HG03575 (cell line): ENCODE data around the gene TM9SF1.
"Not testable (repeated sequence)": the region's sequence is repeated elsewhere in the genome, so short reads cannot be mapped to it uniquely, and the experiment has no call there.

Source experiments
- ATAC-seq: cut with Tn5 transposase; IDR thresholded peaks from one replicate; pipeline ENCODE4 v1.9.1; 2021; ENCODE audit not compliant: unreplicated experiment, insufficient number of reproducible peaks, low FRiP score; ENCODE audit errors: extremely low read depth

The TM9SF1 gene

DNA sequence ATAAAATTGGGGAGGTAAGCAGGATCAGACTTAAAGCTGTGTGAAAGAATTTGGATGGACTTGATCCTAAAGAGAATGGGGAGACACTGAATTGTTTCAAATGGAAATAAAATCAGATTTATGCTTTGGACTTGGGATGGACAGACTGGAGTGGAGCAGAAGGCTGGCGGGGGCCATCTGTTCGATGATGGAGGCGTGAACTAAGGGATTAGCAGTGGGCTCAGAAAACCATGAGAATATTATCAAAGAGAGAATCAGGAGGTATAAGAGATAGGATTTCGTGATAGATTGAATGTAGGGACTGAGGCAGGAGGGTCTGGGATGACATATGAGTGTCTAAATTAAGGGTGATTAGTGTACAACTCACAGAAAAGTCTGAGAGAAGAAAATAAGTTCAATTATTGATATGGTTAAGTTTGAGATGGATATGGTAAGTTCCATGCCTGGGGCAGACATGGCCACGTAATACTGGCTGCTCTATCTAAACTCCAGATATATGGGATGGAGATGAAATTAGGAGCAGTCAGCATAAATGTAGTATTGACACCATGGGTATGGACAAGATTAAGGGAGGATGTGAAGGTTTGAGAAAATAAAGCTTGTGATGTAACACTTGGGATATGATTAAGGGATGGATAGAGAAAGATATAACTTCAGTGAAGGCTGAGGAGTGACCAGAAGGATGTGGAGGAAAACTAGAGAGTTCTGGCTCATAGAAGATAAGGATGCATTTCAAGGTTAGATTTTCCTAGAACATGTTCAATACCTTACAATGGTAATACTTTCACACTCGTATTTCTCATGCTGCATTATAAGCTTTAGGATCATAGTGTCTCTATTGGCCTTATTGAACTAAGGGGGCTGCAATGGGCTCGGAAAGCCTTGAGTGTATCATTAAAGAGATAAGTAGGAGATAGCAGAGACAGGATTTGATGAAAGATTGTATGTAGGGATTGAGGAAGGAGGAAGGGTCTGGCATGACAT lies 9.2 kb upstream of the TM9SF1 start:
- ATAC-seq: no peak

DNA sequence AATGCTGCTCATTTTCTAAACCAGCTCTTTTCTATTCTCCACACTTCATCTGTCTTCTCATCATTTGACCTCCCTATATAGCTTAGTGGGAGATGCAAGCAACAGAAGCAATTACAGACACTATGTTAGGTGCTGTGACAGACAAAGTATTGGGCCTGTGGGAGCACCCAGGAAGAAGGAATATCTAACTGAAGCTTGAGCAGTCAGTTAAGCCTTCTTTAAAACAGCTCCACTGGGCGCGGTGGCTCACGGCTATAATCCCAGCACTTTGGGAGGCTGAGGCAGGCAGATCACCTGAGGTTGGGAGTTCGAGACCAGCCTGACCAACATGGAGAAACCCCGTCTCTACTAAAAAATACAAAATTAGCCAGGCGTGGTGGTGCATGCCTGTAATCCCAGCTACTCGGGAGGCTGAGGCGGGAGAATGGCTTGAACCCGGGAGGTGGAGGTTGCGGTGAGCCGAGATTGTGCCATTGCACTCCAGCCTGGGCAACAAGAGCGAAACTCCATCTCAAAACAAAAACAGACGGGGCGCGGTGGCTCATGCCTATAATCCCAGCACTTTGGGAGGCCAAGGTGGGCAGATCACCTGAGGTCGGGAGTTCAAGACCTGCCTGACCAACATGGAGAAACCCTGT lies 8.1 kb upstream of the TM9SF1 start:
- ATAC-seq: not testable (repeated sequence)

DNA sequence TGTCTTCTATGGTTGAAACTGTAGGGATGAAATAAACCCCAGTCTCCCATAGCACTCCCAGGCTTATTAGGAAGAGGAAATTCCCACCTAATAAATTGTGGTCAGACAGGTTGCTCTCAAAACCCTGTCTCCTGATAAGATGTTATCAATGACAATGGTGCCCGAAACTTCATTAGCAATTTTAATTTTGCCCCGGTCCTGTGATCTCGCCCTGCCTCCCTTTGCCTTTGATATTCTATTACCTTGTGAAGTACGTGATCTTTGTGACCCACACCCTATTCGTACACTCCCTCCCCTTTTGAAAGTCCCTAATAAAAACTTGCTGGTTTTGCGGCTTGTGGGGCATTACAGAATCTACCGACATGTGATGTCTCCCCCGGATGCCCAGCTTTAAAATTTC lies 7.3 kb upstream of the TM9SF1 start:
- not testable (repeated sequence) for ATAC-seq

DNA sequence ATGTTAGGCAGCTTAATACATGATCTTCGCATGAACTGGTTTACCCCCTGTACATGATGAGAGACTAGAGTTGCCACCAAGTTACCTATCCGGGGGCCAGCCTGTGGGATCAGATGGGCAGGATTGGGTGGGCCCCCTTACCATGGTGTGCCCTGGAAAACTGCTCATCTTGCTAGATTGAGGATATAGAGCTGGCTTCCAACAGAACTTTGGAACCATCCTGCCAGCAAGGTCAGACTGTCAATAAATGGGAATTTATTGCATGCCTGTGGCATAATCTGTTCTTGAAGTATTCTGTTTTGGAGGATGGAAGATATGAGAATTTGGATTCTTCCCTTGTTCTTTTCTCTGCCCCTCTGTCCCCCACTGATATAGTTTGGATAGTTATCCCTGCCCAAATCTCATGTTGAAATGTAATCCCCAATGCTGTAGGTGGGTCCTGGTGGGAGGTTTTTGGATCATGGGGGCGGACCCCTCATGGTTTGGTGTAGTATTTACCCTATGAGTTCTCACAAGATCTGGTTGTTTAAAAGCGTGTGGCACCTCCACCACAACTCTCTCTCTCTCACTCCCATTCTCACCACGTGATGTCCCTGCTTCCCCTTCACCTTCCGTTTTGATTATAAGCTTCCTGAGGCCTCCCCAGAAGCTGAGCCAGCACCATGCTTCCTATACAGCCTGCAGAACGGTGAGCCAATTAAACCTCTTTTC lies 3.7 kb upstream of the TM9SF1 start:
- ATAC-seq: no peak

DNA sequence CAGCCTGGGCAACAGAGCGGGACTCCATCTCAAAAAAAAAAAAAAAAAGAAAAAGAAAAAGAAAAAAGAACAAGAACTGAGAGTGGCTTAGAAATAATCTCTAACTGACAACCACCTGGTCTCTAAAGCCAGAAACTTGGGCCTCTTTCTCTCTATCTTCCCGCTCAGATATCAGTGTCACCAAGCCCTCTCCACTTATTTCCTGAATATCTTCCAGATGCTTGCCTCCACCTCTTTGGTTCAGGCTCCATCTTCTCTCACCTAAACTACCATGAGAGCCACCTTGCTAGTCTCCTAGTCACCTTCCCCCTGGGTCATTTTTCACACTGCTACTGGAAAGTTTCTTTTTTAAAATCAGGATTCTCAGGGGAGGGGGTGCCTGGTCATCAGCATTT lies 1.8 kb upstream of the TM9SF1 start:
- no peak for ATAC-seq

DNA sequence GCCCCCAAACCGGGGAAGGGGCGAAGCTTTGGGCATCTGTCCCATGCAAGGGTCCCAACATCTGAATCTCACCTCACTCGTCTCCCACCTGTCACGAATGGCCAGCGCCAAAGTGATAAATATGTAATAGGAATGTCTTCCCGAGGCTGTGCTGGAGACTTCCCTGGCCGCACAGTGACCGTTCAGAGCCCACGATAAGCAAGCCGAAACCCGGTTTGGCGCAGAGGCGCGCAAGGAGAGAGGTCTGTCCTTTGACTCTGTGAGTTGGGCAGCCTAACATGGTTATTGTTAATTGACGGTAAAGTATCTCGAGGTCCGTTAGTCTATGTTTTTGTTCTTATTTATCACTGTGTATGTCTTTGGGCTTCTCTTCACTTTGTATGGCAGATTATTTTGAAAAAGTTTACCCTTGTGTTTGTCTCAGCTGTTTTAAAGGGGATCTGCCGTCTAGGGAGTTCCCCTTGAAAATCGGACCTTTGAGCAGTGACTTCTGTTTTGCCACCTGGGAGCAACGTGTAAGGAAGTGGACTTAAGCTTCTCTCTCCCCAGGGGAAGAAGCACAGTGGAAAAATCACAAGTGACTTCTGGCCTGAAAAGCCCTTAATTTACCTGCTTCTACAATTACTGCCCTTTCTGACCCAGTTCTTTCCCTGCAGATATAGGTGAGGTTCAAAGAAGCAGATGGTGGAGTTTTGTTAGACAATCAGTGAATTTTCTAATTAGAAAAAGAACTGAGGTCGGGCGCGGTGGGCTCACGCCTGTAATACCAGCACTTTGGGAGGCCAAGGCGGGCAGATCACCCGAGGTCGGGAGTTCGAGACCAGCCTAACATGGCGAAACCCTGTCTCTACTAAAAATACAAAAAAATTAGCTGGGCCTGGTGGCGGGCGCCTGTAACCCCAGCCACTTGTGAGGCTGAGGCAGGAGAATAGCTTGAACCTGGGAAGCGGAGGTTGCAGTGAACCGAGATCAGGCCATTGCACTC lies 1.1 kb upstream of the TM9SF1 start:
- ATAC-seq: no peak

DNA sequence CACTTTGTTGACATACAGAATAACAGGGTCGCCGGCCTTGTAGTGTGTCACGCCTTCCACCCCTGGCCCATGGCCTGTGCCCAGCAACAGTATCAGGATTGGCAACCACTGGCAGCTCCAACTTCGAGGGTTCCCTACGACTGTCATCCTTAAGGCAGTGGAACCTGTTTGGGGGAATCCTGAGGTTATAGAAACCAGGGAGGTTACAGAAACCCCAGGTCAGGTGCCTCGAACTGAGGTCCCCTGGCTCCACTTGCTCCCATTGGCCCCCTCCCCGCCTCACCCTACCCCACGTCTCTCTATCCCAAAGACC lies 412 bp downstream of the TM9SF1 start:
- ATAC-seq: no peak

DNA sequence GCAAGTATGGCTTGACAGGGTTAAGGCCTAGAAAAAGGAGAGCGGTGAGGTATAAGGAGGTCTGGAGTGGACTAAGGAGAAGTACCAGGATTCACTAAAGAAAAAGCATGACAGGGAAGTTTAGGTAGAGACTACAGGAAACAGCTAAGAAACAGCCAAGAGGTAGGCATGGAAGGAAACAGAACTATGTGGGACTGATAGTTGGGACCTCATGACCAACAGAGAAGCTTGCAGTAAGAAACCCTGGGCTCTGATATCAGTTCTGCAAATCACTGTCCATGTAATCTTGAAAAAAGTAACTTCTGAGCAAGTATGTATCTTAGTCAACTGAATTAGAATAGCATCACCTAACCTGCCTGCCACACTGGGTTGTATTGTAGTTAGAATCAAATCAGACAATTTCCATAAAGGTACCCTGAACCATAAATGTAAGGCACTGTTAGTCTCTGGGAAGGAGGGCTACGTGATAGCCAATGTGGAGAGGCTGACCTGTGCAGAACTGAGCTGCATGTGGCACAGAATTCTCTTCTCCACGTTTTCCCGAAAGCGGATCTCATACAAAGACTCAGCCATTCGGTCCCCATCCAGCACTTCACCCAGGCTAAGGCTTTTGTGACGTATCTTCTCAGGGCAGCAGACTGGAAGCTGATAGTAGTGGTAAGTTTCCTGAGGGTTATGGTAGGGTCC lies 912 bp downstream of the TM9SF1 start:
- no peak for ATAC-seq

DNA sequence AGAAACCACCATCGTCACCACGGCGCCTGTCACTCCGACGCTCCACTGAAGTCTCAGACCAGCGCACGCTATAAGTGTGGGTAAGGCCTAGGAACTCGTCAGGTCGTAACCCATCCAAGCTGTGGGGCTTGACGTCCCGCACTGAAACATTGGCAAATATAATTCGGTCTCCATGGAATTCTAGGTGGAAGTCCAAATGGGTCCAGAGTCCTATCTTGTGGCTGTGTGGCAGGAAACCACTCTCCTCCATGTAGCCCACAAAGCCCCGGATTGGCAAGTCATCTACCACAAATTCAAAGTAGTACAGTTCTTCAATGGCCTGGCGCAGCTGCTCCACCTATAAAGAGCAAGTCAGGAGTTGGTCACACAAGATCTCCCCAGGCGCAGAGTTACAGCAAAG lies 2.3 kb downstream of the TM9SF1 start:
- ATAC-seq: no peak

DNA sequence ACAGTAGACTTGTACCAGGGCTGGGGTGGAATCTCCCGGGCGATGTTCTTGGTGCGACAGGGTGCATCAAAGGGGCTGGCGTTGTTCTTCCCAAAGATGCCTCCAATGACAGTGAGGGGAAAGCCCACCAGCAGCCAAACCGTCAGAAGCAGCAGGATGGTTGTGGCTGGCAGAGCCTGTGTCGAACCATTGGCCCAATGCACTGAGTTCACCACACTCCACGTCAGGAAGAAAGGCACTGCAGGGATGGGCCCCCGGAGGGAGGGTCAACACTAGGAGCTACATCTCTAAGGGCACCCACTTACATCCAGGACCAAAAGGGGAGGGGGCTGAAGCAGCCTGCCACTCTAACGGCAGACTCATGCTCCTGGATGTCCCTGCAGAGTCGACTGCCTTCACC lies 4.8 kb downstream of the TM9SF1 start:
- ATAC-seq: no peak

DNA sequence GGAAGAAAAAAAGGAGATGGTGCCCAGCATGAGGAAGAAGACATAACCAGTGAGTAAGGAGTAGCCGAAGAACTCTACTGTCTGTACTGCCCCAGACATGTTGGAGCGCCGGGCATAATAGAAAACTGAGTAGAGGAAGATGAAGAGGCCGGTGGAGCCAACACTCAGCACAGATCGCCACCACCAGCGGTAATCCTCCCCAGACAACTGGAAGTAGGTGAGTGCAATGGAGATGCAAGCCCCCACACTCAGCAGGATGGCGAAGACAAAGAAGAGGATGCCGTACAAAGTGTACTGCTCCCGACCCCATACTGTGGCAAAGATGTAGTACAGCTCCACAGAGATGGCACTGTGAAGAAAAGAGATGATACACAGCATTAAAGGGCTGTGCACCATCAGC lies 5.8 kb downstream of the TM9SF1 start:
- no peak for ATAC-seq

DNA sequence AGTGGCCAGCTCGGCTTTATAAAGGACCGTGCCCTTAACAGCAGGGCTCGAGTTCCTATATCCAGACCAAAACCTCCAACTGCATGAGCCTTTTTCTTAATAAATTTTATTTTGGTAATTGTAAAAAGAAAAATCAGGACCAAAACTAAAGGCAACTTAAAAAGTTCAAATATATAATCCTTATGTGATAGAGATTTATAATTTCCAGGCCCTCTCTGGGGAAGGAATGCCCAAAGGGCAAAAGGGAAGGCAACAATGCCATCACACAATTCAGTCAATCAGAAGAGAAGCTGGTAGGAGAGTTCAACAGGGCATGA lies 6.2 kb downstream of the TM9SF1 start:
- no peak for ATAC-seq

DNA sequence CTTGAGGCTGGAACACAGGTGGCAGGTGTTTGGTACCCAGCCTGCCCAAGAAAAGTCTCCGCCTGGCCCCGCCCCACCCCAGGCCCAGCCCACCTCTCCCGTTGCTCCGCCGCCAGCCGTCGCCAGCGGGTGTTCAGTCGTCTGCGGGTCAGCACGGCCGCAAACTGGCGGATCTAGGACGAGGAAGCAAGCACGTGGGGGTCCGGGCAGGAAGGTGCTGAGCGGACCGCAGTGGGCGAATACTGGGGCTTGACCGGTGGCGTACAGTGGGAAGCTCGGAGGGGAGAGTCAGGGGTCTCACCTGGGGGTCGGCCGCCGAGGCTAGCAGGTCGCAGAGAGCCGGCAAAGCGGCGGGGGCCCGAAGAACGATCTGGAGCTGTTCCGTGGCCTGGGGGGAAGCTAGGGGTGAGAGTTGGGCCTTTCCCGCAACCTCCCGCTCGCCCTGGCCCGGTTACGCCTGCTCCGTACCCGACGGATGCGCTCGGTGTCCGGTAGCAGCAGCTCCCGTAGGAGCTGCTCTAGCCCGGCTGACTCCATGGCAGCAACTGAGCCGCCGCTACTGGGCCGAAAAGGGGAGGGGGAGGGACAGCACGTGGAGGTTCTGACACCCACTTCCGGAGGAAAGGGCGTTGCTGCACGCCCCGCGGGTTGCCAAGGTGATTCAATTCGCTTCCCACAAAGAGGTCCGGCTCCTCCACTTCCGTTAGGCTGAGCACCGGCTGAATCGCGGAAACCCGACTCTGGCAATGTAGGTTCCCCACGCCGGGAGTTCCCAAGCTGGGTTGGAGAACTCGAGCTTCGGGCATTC lies 6.8 kb downstream of the TM9SF1 start, which contains the start of gene IPO4:
Gene IPO4, minus strand, starts transcription at position 566 of the 808 bp plus-strand sequence. Its CDS starts 29 bp downstream, at position 537.
- ATAC-seq: peak; percentile 62

DNA sequence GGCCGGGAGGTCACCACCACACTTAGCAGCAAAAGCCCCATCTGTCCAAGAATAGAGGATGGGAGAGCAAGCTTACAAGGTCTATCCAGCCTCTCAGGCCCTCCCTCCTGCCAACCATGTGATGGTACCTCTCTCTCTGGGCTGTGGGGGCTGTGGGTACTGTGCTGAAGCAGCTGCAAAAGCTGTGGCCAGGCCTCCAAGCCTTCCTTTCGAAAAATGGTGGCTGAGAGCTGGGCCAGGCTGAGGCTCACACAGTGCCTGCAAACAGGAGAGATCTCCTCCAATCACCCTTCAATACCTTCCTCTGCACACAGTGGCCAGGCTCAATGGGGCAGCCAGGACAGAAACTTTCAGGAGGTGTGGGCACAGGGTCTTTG lies 7.7 kb downstream of the TM9SF1 start:
- no peak for ATAC-seq

DNA sequence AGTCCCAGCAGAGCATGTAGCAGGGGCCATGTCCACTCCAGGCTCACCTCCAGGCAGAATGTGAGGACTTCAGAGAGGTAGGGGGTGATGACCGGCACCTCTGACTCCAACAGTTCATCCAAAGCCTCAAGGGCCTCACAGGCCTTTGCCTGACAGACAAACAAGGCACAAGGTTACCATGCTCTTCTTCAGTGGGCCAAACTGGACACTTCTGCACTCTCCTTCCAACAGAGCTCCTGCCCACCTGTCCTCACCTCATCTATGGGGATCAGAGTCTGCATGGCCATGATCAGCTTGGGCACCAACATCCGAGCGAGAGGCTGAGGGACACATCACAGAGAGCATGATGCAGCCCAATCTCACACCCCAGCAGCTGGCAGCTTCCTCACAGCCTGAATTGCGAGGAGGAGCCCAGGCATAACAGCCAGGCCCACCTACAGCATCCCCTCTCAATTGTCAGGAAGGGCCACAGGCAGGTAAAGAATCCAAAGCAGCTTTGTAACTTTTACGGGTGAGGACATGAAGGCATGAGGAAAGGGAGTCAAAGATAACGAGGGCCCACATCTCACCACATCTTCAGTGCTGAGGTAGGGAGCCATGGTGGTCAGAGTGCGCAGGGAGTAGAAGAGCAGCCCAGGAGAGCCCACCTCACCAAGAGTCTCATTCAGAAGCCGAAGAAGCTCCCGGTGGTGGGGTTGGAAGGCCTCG lies 8.3 kb downstream of the TM9SF1 start:
- no peak for ATAC-seq

DNA sequence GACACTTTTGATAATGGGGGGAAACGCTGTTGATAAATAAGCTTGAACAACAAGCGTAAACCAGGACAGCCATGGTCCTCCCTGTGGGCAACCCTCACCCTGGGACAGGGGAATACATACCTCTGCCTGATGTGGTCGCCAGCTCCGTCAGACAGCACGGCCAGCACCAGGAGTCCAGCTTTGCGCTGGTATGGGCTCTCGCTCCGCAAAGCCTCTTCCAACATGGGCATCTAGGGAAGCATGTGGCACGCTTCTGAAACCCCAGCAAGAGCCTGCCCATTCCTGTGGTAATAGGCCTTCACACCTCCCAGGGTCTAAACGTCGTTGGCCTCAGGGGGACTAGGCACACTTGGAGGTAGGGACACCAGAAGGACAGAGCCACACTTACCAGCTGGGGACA lies 9.5 kb downstream of the TM9SF1 start:
- ATAC-seq: no peak

DNA sequence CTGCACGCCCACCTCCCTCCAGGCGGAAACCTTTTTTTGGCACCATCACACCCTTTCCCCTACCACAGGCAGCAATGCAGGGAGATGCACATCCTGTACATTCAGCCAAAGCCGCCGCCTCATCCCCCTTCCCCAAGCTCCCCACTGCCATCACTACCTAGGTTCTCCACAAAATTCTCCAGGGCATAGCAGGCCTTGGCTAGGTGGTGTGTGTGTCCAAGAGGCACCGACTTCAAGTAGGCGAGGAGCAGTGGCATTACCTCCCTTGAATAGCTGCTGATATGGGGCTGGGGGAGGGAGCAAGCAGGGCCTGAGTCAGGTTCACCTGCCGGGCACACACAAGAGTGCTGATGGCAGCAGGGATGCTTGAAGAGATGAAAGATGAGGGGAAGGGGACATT lies 10.2 kb downstream of the TM9SF1 start:
- no peak for ATAC-seq
